Occipital lobe (tissue), 3 donors: Measurements from ENCODE around the gene MEOX1. TPM values are rescaled to one million over a fixed set of nuclear protein-coding genes. Genes with fewer than 3 reads are reported as not detected.

Experiments
- DNase-seq: peaks from one replicate; lab custom pipeline; 2025; lab: John Stamatoyannopoulos, UW
- small RNA-seq: library from RNA; depleted of rRNA; stranded (forward); fragments of <200 nt; gene quantifications from one replicate; pipeline ENCODE3, GENCODE V24; 2014
- total RNA-seq: library from RNA; depleted of rRNA; stranded (reverse); fragments of >200 nt; gene quantifications from one replicate; pipeline ENCODE4 v1.2.3, GENCODE V29; 2014

Gene MEOX1
- total RNA-seq, 1 donor from 2014 or later: not detected

DNA sequence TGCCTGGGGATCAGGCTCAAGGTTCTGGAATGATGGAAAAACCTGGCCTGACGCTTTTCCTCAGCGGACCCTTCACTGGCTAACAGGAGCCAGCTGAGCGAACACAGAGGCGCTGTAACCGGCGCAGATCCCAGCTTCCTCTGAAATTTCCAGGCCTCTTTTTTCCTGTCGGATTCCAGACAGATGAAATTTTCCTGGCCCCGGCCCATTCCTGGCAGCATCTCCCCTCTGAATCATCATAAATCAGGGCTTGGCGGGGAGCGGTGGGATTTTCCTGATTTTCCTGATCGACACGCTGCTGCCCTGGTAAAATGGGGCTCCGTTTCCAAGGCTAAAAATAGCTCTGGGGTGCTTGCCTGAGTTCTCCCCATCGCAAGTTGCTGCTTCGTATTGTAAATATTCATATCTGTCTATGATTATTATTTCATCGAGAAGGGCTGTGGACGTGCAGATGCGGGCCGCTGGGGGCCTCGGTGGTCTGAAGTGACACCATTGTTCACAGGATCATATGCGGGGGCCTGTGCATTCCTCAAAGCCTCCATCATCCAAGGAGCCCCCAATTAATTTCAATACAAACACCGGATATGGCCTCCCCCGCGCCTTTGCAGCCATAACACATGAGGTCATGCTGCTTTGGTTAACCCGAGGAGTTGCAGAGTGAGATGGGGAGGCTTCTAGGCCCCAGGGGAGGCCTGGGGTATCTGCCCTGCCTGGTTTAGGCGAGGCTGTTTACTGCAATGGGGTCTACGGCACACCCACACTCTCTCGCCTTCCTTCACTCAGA lies 69.8 kb downstream of the MEOX1 start:
- no peak for DNase-seq

DNA sequence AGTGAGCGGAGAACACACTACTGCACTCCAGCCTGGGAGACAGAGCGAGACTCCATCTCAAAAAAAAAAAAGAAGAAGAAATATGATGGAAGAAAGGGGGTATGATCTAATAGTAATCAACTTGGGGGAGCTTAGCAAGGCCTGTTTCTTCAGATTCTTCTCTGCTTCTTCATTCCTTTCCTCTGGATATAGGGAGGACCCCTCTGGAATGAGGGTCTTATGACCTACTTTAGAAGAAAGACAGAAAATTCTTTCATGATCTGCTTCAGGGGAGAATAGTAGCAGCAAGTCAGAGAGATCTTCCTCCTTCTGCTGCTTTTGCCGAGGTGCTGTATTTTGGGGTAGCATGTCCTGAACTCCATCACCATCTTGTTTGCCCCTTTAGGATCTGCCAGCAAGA lies 70.7 kb downstream of the MEOX1 start:
- DNase-seq: no peak

Small RNA genes lying within 50 kb of the gene (small RNA-seq; reads per million reads assigned to genes)
- gene RF00017: not detected

Other genes starting within 250 kb of the MEOX1 start
- gene DHX8, start 177.9 kb downstream of the MEOX1 start, total RNA-seq: 36.3 TPM
- gene ETV4, start 115.6 kb downstream of the MEOX1 start, total RNA-seq: 1.4 TPM
- gene SOST, start 96.9 kb upstream of the MEOX1 start, total RNA-seq: not detected
- 38.2 TPM for gene DUSP3, start 117.1 kb upstream of the MEOX1 start, total RNA-seq
- gene CFAP97D1, start 118.5 kb upstream of the MEOX1 start, total RNA-seq: not detected
- 27.1 TPM for gene MPP3, start 171.2 kb upstream of the MEOX1 start, total RNA-seq
- gene CD300LG, start 185.3 kb upstream of the MEOX1 start, total RNA-seq: not detected
- 14.2 TPM for gene MPP2, start 245.6 kb upstream of the MEOX1 start, total RNA-seq